HG02642 (cell line): ENCODE results near the gene NRP2.

Source experiments
- ATAC-seq: cut with Tn5 transposase; IDR thresholded peaks from one replicate; pipeline ENCODE4 v1.9.1; 2021; ENCODE audit warnings: mild to moderate bottlenecking; ENCODE audit not compliant: unreplicated experiment, poor library complexity

Gene NRP2

DNA sequence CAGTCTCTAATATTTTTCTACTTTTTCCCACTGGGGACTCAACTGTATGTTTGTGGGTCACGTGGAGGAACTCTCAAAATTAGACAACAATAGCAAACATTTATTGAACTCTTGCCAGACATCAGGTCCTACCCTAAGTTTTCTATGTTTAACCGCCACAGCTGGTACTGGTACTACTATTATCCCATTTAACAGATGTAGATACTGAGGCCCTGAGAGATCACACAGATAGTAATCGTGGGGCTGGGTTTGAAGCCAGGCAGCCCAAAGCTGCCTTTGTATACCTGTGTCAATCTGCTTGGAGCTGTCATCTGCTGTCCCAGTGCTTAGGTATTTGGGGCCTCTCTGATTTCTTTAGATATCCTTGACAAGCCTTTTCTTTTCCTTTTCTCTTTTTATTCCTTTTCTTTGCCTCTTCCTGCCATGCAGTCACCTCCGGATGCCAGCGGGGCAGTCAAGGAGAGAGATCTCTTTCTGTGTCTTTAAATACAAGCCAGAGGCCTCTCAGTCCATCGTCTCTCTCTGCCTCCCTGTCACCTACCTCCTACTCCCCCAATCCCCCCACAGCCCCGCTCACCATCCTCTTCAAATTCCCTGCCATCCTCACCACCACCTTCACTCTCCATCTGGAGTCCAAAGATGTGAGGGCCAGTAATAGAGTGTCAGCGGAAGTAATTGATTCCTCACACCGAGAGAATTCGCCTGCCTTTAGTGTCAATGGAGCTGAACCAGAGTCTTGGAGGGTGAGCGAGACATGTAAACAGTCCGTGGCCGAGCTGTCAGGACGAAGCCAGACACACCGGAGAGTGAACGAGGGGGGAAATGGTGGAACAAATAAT, 23.4 kb downstream of the NRP2 start:
- no peak for ATAC-seq

DNA sequence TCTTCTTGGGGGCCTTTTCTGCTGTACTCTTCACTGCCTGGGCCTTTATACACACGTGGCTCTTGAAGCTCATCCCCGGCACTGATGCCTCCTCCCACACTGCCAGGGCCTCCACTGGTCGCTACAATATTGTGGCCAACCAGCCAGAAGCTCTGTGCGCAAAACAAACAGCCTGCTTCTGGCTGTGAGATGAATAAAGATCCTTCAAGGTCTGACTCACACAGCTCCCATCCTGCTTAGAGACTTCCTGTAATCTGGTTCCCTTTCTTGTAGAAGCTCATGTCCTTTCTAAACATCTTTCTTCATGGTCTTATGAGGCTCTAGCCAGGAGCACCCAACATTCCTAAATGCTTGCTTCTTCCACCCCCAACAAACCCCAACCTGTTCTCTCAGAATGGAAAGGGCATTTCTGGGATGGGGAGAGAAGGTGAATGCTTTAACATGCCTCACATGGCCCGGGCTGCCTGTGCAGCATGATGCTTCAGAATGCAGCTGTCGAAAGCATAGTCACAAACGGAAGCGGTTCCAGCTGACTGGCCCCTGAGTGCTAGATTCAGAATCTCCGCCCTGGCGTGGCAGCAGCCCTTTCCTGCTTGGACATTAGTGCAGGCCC, 24.6 kb downstream of the NRP2 start:
- peak; percentile 97 for ATAC-seq

DNA sequence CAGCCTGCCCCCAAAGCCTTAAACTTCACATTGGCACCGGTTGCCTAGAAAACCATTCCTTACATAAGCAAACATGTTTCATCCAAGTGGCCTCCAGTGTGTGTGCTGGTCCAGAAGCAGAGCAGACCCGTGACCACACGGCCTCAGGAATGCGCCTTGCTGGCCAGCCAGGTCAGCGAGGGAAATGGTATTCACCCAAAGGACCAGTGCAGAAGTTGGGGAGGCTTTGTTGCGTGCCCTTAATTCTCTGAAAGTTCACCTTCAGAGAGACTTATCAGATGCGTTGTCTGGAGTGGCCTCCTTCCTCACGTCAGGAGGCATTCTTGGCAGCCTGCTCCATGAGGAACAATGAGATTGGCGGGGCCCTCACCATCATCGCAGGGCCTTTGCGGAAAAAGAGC, 25.9 kb downstream of the NRP2 start:
- no peak for ATAC-seq

DNA sequence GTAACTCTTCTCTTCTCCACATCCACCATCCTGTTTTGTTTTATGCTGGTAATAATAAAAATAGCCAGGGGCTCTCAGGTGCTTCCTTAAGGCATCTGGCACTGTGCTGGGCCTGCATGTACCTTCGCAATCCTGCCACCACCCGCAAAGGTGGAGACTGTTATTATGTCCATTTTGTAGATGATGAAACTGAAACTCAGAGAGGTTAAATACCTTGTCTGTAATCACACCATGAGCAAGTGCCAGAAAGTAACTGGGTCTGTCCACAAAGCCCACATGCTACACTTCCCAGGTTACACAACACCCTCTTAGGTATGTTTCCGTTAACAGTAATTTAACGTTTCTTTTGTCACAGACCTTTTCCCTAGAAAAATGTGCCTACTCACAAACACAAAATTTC, 27.0 kb downstream of the NRP2 start:
- ATAC-seq, result no peak

DNA sequence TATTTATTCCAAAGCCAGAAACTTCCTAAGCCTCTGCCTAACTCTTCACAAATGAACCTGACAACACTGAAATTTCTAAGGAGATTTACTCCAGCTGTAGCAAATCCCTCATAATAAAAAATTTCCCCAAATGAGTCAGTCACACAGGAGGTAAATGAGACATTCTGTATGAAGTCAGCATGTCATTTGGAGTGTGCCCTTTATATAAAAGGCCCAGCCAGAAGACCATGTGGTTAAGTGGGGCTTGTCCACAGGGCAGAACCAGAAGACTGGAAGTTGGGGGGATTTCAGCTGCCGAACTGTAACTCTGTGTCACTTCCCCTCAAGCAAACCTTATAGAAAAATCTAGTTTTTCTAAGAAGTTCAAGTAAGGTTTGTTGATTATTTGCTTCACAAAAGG, 30.2 kb downstream of the NRP2 start:
- no peak for ATAC-seq

DNA sequence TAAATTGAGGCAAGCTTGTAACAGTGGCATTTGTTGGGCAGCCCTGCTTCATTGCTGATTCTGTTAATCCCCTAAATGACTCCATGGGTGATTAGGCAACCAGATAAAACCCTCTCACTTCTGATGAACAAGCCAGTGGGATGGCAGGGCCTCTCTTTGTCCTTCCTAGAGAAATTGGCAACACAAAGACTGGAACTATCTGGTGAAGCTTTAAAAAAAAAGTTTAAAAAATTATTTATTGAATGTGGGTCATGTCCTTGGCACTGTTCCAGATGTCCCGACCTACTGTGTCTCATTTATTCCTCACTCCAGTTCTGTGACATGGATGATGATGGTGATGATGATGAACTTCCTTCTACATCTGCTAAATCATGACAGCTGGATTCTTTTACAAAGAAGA, 30.8 kb downstream of the NRP2 start:
- ATAC-seq, result no peak

DNA sequence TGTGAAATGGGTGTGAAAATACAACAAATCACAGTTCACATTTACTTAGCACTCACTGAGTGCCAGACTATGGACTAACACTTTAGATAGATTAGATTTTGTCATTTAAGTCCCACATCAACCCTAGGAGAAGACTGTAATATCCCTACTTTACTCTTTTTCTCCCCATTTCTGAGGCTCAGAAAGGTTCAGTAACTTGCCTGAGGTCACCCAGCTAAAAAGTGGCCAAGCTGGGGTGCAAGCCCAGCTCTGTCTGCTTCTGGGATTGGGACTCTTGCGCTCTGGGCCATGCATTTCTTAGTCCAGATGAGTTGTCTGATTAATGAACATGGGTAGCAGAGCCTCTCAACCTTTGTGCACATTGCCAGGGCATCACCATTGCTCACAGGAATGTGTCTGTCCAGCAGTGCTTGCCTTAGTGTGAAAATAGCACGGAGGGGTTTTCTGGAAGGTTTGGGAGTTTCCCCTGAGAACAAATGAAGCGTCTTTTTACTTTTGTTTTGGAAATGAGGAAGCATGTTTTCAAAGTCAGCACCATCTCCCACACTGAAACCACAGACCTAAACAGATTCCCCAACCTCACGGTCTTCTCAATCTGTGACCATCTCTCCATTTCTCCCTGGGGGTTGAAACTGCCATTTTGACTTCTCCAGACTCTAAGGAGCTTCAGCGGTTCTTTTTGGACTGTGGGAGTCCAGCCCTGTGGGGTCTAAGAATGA, 31.9 kb downstream of the NRP2 start:
- peak; percentile 81 for ATAC-seq

DNA sequence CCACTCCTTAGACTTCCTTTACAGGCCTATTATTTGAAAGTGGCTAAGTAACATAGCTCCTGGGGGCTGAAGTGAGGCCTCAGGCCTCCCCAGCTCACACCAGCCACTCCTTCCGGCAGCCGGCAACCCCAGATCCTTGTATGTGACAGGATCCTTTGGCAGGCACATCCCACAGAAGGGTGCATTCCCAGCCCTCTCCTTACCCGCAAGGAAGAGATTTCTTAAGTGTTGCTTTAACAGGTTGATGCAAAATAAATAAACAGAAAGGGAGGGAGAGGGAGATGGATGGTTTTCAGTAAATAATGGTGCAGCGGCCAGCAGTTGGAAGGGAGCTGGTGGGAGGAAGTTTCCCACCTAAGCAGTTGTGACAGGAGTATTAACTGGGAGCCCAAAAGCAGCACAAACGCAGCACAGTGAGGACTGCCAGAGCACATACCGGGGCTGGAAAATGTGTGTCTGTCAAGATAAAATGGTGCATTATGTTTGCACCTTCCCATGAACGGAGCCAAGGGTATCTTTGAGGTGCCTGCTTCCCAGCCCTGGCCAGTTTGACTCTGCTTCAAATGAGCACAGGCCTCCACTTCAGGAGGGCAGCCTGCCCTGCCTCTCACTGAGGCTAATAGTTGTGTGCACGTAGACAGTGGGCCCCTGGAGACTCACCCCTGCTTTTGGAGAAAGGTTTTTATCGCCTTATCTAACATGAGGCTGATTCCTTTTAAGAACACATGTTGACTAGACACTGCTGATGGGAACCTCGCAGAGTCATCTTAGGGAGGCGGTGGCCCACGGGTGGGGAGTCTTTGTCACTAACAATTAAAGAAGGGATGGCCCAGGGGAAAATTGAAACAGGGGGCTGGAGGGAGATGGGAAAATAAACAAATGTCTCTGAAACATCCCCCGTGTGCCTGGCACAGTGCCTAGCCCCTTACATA, 32.8 kb downstream of the NRP2 start:
- ATAC-seq, result peak; percentile 29

DNA sequence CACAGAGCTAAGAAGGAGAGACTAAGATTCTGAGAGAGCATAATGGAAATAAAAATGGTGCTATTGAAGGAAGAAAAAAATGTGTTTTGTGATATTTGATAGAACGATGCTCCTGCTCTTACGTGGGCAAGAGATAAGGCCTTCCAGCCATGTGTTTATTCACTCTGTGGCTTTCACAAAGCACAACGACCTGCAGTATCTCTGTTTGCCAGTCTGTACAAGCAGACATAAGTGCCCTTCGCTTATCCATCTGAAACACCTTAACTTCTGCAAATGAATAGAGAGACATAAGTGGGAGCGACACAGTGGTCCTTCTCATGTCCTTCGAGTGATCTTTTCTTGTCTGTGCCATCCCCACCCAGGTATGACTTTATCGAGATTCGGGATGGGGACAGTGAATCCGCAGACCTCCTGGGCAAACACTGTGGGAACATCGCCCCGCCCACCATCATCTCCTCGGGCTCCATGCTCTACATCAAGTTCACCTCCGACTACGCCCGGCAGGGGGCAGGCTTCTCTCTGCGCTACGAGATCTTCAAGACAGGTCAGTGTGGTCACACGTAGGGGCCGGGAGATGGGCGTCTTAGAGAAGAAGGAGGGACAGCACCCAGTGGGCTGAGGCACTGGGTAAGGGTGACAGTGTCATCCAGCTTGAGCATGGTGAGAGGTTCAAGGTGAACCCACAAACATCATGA, 33.7 kb downstream of the NRP2 start:
- ATAC-seq, result no peak

DNA sequence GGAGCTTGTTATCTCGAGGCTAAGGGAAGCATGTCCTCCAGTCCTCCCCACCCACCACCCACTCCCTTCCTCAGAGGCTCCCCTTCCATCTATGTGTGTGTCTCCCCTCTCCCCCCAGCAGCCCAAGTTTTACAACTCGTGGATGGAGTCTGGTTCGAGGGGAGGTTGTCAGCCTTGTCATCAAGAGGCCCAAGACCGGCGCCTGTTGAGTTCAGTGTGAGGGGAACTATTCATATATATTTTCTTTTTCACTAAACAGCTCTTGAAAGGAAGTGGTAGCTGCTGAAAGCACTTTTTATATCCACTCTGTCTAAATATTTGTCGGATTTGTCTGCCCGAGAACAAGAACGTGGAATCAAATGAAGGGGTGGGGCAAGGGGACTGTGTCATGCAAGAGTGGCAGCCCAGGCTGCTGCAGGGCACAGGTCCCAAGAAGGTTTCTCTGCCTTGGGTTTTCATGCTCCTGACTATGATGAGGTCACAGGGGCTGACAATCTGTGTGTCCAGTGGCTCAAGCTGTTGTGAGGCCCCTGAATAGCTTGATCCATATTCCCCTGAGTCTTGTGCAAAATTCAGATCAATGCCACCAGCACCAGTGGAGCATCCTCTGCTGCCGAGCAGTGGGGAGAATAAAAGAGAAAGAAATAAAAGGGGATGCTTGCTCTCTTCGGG, 35.0 kb downstream of the NRP2 start:
- no peak for ATAC-seq

DNA sequence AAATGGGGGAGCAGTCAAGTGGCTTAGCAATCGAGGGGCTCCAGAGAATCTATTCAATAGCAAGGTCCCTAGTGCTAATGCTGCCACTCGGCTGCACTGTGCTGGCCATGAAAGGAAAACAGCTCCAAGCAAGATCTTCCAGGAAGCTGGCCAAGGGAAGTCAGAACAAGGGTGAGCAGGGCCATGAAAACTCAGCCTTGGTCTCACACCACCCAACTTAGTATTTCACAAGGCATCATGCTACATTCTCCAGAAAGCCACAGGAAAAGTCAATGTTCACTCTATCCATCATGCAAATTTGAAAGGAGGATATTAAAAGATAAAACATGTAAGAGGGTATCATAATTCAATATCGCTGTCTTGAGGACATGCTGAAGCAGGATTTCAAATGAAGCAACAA, 35.7 kb downstream of the NRP2 start:
- no peak for ATAC-seq

DNA sequence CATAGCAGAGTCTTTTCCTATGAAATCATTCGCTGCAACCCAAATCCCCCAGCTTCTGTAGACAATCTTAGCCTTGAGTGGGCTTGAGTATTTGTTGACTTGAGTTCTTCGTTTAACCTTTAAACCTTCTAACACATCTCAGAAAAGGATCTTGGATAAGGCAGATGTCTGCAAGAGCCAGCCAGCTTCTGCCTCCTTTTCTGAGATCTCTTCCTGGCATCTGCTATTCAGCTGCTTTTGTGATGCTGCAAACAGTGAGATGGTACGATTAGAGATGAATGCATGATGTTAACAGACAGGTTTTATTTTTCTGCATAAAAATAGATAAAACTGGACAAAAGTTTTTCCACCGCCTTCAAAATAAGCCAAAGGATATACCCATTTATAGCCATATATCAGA, 37.5 kb downstream of the NRP2 start:
- no peak for ATAC-seq

DNA sequence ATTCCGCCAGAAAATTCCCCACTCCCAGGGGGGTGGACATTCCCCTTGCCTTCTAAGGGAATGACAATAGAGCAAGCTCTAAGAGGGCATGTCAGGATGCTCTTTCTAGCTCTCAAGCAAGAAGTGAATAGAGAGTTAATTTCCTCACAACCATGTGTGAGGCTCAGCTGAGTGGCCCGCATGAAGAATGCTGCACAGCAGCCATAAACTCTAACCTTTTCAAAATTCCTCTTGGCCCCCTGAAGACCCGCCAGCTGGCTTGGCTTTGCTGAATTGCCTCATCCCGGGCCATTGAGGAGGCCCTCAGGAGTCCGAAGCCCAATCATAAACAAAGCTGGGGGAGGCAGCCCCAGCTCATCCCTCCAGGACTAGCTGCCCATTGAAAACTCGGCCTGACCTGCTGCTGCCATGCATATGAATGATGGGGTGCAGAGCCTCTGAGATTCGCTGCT, 38.2 kb downstream of the NRP2 start:
- no peak for ATAC-seq

DNA sequence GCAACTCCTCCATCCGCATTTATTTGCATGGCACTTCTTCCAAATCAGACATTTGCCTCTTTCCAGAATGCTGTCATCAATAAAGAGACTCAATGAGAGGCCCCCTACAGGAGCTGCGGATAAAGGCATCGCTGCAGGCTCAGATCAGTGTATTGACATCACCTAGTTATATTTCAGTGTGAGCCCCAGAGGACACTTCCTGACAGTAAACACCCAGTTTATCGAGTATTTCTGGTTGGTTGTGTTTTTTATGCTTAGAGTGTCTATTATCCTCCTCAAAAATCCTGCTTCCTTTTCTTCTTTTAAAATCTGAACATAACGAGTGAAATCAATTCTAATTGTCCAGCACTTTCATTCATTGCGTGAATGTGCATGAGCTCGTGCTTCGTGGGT, 38.8 kb downstream of the NRP2 start:
- ATAC-seq, result no peak

DNA sequence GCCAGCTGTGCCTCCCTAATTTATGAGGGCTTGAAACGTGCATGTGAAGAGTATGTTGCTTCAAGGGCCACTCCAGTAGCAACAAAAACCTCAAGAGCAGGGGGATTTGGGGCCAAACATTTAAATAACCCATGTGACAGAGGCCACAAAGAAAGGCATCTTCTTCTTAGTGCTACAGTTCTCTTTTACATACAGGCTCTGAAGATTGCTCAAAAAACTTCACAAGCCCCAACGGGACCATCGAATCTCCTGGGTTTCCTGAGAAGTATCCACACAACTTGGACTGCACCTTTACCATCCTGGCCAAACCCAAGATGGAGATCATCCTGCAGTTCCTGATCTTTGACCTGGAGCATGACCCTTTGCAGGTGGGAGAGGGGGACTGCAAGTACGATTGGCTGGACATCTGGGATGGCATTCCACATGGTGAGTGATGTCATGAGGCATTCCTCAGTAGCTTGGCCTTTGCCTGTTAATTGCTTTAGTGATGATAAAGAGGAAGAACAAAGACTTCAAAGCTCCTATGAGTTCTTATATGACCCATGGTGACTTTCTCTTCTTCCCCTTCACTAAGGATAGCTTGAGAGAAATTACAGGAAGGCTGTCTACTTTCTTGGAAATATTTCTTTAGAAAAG, 40.1 kb downstream of the NRP2 start:
- no peak for ATAC-seq

DNA sequence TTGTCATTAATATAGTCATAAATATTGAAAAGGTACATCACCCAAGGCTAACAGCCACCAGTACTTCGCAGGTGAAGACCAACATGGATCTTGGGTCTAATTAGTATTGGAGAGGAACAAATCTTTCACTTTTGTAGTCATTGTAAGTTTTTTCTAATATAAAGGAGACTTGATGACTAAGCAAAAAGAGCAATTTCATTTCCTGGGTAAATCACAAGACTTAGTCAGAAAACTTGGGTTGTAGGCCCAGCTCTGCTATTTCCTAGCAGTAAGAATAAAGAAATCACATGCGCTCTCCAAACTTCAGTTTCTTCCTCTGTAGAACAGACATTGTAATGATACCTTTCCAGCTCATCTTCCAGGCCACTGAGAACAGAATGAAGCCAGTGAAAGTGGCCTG, 40.9 kb downstream of the NRP2 start:
- ATAC-seq, result no peak

DNA sequence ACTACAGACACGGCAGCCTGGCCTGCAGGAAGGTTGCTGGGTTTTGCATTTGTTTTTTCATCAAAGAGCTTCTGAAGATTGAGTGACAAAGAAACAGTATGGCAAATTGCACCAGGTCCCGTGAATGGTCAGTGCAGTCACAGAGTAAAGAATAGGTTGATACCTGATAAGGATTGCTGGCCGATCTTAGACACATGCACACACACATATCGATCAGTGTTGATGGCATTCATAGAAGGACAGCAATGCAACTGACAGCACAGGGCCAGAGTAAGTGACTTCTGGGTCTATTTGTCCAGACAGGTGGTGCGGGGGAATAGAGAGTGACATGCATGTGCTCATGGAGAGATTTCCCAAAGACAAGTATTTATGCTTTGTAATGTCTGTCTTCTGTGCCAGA, 42.8 kb downstream of the NRP2 start:
- ATAC-seq, result no peak

DNA sequence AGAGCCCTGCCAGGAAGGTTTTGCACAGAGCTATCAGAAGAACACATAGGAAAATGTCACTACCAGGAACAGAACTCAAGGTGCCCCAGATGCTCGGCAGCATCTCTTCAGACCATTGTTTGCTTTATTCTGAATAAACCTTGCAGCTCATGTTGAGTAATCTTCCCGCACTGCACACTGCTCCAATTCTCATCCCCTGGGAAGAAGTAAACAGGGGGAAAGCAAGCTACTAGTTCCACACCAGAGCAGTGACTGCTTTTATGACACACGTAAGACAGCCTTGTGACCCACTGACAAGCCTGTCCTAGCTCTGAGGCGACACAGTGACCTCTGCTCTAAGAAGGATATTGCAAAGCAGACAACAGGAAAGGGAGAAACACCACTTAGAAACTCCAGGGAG, 44.2 kb downstream of the NRP2 start:
- ATAC-seq, result no peak

DNA sequence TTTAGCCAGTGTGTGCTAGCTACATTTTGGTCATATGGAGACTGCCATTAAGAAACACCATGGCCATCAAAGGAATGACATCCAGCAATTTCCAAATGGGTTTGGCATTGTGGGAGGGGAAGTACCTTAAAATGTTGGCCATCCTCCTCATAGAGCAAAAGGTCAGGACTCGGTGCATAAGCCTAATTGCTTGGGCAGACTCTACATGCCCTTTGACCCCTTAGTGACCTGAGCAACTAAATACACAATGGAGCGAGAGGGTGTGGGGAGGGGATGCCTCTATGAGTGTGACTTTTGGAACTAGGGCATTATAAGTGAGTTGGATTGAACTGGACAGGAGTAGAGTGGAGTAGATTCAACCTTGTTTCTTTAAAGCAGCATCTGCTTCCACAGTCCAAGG, 44.9 kb downstream of the NRP2 start:
- no peak for ATAC-seq
